Stimulated activated naive B cell treated with anti-CD40 and anti-IgM and Interleukin-4, amounts not matched to agents 10 μg/mL and 1 μg/mL and 100 μg/mL, for 72 hours (primary cell): ENCODE data around the gene ARCN1.

ENCODE experiments used
- ATAC-seq, 2 donors: fragments of 150-1000 bp; cut with Tn5 transposase; replicated peaks; 2 replicates each; pipeline ENCODE4 v1.10.0; 2021; ENCODE audit warnings: moderate library complexity in 1 of 2
- DNase-seq: peaks from one replicate; pipeline ENCODE4 v3.0.0; 2021
- H3K27ac Mint-ChIP-seq: one replicate; pipeline ENCODE4 v1.8.0; 2022; ENCODE audit warnings: mild to moderate bottlenecking, mixed read lengths
- H3K27me3 Mint-ChIP-seq, 2 donors: one replicate each; pipeline ENCODE4 v1.8.0; 2022; ENCODE audit warnings: mixed read lengths in 2 of 2
- H3K36me3 Mint-ChIP-seq, 2 donors: one replicate each; pipeline ENCODE4 v1.8.0; 2022; ENCODE audit warnings: mixed read lengths in 2 of 2, mild to moderate bottlenecking in 1 of 2
- H3K4me1 Mint-ChIP-seq, 2 donors: one replicate each; pipeline ENCODE4 v1.8.0; 2022; ENCODE audit warnings: mixed read lengths in 2 of 2, mild to moderate bottlenecking in 1 of 2
- H3K4me3 Mint-ChIP-seq, 2 donors: one replicate each; pipeline ENCODE4 v1.8.0; 2022; ENCODE audit warnings: mild to moderate bottlenecking in 2 of 2, mixed read lengths in 2 of 2, moderate library complexity in 1 of 2
- H3K9me3 Mint-ChIP-seq, 2 donors: one replicate each; pipeline ENCODE4 v1.8.0; 2022; ENCODE audit warnings: mixed read lengths in 2 of 2, mild to moderate bottlenecking in 1 of 2

Gene ARCN1

DNA sequence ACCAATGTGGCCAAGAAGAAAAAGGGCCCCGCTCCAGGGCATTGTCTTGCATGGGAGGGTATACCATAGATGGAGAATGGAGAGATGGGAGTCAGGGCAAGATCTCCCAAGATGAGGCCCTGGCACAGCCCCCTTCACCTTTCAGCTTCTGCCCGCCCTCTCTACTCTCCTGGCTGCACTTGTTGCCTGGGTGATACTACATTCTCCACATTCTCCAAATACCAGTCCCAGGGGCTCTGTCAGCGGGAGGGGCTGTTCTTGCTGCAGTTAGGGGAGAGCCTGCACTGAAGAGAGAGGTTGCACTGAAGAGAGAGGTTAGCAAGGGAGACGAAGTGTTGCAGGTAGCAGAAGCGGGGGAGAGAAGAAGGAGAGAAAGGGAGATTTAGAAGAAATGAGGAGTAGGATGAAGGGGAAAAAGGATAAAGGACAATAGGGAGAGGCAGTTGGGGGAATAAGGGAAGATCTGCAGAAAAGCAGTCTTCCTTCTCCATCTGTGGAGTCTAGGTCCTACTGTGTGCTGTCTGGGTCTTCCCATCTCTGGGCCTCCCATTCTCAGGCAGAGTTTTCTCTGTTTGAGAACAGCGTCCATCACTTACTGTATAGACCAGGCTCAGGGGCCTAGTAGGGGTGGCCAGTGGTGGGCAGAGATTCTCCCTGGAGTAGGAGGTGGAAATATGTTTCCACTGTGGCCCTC, 43.2 kb downstream of the ARCN1 start:
- no peak for DNase-seq
- Mint-ChIP-seq H3K4me3 (no peak overlapping the region), H3K9me3 (no peaks in the 10 kb centered on the region), H3K27ac (peak overlapping the region; percentile 38), H3K27me3 (peaks cover 39 to 47% of the 10 kb centered on the region in 2 donors), H3K4me1 (peaks cover 7 to 13% of the 10 kb centered on the region in 2 donors), H3K36me3 (peaks cover 0 to 7% of the 10 kb centered on the region in 2 donors)
- no peak for ATAC-seq

DNA sequence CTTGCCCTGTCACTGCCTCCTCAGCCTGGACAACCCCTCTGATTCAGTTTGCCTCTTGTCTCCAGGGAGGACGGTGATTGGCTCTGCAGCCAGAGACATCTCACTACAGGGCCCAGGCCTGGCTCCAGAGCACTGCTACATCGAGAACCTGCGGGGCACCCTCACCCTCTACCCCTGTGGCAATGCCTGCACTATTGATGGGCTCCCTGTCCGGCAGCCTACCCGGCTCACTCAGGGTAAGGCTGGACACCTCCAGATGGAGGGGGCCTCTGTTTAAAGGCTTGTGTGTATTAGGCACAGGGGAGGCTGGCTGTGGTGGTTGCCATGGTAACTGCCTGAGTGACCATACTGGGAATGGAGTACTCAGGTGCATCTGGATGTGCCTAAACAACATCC, 43.8 kb downstream of the ARCN1 start:
- no peak overlapping the region for H3K27ac Mint-ChIP-seq
- ATAC-seq (no peak), DNase-seq (no peak)
- H3K36me3 Mint-ChIP-seq, result peaks cover 0 to 7% of the 10 kb centered on the region in 2 donors
- H3K4me3 Mint-ChIP-seq, result no peak overlapping the region
- H3K4me1 Mint-ChIP-seq, result peaks cover 10 to 15% of the 10 kb centered on the region in 2 donors
- H3K27me3 Mint-ChIP-seq, result peaks cover 44 to 52% of the 10 kb centered on the region in 2 donors
- H3K9me3 Mint-ChIP-seq, result no peaks in the 10 kb centered on the region

DNA sequence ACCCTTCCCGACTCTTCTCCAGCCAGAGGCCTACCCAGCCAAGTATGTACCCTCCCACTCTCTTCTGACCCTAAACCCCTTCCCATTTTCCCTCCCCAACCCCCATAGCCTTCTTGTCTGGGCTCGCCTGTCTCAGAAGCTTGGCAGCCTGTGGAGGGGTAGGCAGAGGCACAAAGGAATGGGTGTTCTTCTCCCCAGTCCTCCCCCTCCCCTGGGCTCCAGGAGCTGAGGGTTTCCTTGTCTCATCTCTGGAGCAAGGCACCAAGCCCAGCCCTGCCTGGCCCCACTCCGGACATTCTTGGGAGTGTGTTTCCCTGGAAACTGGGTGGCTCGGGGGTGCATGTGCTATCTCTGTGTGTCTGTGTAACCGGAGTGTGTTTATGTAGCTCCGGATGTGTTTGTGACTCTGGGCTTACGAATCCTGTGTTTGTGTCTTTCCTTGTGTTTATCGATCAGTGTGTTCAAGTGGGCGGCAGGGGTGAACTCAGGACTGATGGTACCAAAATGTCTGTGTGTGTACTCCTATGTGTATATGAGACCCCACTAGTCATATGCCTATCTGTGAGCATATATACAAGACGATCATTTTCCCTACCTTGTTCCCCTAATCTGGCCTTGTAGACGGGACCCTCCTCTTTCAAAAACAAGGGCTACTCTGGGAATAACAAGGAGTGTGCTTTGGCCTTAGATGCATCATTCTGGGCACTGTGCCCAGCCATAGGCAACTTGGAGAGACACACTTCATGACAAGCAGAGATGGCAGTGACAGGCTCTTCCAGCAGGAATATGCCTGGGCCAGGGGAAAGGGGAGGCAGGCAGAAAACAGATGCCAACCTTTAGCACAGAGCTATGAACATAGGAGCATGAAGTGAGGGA, 46.1 kb downstream of the ARCN1 start:
- Mint-ChIP-seq H3K36me3 (peaks cover 0 to 7% of the 10 kb centered on the region in 2 donors), H3K9me3 (no peaks in the 10 kb centered on the region), H3K4me3 (no peak overlapping the region), H3K4me1 (peaks cover 7 to 19% of the 10 kb centered on the region in 2 donors), H3K27me3 (peaks cover 47 to 53% of the 10 kb centered on the region in 2 donors), H3K27ac (no peak overlapping the region)
- ATAC-seq, result no peak
- DNase-seq, result no peak

DNA sequence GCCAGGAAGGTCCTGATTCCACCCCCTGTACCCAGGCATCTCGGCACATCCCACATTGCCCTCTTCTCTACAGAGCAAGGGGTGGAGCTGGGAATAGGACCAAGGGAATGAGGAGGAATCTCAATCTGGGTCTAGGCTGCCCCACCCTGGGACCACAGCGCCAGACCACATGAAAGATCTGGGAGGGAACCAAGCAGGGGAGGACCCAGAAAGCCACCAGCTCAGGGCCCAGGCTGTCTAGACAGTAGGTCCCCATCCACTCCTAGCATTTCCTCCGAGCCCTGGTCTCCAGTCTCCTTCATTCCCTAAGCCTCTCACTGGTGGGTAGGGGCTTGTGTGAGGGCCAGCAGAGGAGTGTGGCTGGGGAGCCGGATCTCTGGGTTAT, 46.8 kb downstream of the ARCN1 start:
- no peak overlapping the region for H3K4me3 Mint-ChIP-seq
- H3K9me3 Mint-ChIP-seq, result no peaks in the 10 kb centered on the region
- H3K27ac Mint-ChIP-seq, result no peak overlapping the region
- H3K27me3 Mint-ChIP-seq, result peaks cover 40 to 47% of the 10 kb centered on the region in 2 donors
- H3K4me1 Mint-ChIP-seq, result peaks cover 7 to 19% of the 10 kb centered on the region in 2 donors
- DNase-seq (no peak), ATAC-seq (no peak)
- peaks cover 0 to 7% of the 10 kb centered on the region in 2 donors for H3K36me3 Mint-ChIP-seq

DNA sequence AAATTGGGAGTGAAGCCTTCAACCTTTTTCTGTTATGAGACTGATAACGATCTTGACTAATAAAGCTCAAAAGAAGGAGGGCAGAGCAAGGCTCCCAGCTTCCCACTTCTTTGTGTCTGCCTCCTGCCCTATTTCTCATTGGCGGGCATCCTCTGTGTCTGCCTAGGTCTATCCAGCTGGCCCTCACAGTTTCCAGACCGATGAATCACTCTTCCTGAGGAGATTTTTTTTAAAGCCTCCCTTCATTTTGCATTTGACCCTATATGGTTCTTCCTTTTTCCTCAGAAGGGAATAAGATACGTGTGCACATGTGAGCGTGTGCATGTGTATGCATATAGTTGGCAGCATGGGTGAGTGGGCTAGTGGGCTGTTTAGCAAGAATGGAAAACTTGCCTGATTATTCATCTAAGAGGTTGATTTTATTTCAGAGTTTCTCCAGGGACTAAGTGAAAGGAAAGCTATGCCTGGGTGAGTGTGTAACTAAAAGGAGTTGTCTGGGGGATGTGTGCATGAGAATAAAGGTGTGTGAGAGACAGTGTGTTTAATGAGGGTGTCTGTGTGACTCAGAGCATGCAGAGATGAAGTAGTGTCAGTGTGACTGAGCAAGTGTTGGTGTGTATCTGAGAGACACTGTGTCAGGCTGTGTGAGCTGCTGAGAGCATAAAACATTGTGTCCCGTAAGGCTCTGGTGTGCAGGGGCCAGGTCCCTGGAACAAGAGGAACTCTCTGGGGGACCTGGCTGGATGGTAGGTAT, 47.4 kb downstream of the ARCN1 start:
- H3K9me3 Mint-ChIP-seq, result no peaks in the 10 kb centered on the region
- peaks cover 0 to 7% of the 10 kb centered on the region in 2 donors for H3K36me3 Mint-ChIP-seq
- DNase-seq (no peak), ATAC-seq (no peak)
- peaks cover 7 to 19% of the 10 kb centered on the region in 2 donors for H3K4me1 Mint-ChIP-seq
- H3K4me3 Mint-ChIP-seq, result no peak overlapping the region
- H3K27me3 Mint-ChIP-seq, result peaks cover 34 to 43% of the 10 kb centered on the region in 2 donors
- no peak overlapping the region for H3K27ac Mint-ChIP-seq

DNA sequence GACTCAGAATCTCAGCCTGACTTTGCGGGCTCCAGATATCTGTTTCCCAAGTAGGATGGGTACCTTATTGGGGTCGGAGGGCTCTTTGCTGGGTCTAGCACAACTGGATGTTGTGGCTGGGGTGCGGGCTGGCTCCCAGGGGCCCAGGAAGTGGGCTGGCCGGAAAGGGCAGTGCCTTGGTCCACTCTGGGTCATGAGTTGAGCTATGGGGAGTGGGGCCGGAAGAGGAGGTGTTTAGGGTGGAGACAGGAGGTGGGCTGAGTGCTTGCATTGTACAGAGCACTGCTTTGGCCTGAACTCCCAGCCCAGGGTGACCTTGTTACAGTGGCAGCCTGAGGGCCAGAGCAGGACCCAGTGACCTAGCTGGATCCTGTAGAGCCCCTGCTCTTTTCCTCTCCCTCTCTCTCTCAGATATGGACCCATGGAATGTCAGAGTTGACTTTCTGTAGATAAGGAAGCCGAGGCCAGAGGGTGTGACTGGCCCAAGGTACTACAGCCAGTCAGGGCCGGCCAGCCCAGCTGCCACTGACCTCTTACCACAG, 48.4 kb downstream of the ARCN1 start:
- peaks cover 0 to 7% of the 10 kb centered on the region in 2 donors for H3K36me3 Mint-ChIP-seq
- peak overlapping the region; percentile 80 for H3K4me3 Mint-ChIP-seq
- H3K9me3 Mint-ChIP-seq, result no peaks in the 10 kb centered on the region
- DNase-seq (no peak), ATAC-seq (no peak)
- H3K27me3 Mint-ChIP-seq, result peaks cover 32 to 36% of the 10 kb centered on the region in 2 donors
- peaks cover 7 to 19% of the 10 kb centered on the region in 2 donors for H3K4me1 Mint-ChIP-seq
- no peak overlapping the region for H3K27ac Mint-ChIP-seq

DNA sequence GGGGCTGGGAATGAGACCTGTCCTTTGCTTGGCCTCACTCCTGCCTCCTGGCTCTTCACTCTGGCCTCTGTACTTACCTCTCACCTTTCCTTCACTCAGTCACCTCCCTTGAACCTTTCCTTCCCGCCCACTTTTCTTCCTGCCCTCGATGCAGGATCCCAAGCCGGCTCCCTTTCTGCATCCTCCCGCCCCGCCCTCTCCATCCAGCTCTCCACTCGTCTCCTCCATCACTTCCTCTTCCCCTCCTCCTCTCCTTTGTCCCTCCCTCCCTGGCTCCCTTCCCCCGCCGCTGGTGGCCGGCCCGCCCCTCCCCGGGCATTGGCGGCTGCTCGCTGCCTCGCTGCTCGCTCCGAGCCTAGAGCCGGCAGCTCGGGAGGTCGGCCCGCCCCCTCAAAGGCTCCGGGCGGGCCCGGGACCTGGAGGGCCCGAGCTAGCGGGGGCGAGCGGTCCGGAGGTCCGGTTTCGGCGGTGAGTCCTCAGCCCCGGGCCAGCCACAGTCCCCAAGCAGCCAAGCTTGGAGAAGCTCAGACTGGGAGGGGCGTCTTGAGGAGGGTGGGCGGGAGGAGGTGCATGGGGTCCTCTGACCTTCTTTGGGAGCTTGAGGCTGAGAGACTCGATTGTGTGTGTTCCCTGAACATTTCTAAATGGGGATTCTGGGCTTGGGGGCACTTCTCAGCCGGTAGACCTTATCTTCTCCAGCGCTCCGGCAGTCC, 49.0 kb downstream of the ARCN1 start:
- DNase-seq, result no peak
- Mint-ChIP-seq H3K27ac (peak overlapping the region; percentile 37), H3K9me3 (no peaks in the 10 kb centered on the region), H3K4me1 (peaks cover 7 to 19% of the 10 kb centered on the region in 2 donors), H3K4me3 (peak overlapping the region; percentile 80), H3K27me3 (peaks cover 30 to 31% of the 10 kb centered on the region in 2 donors), H3K36me3 (peaks cover 0 to 7% of the 10 kb centered on the region in 2 donors)
- peak; percentile 64 to 68 for ATAC-seq

DNA sequence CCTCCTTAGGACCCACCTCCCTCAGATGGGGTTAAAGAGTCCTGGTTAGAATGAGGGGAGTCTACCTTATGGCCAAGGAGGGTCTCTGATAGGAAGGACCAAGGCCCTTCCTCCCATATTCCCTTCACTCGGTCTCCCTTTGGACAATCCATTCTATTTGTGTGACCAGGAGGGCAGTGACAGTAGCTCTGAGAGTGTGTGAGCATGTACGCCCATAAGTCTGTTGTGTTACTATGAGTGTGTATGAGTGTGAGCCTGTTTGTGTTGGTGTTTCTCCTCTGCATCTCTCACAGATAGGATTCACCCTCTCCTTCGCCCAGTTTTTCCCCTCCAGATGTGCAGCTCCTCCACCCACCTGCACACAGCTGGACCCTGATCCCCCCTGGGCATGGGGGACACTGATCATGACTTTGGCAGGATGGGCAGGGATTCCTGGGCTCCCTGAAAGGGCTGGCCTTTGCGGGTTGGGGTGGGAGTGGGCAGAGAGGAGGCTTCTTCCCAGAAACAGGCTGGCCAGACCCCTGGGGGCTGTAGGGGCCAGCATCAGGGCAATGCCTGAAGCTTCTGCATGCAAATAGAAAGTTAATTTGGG, 49.7 kb downstream of the ARCN1 start:
- ATAC-seq (no peak), DNase-seq (no peak)
- Mint-ChIP-seq H3K27ac (no peak overlapping the region), H3K4me3 (peak overlapping the region; percentile 39 to 80), H3K4me1 (peaks cover 7 to 19% of the 10 kb centered on the region in 2 donors), H3K36me3 (peaks cover 0 to 4% of the 10 kb centered on the region in 2 donors), H3K9me3 (no peaks in the 10 kb centered on the region), H3K27me3 (peaks cover 26 to 28% of the 10 kb centered on the region in 2 donors)

DNA sequence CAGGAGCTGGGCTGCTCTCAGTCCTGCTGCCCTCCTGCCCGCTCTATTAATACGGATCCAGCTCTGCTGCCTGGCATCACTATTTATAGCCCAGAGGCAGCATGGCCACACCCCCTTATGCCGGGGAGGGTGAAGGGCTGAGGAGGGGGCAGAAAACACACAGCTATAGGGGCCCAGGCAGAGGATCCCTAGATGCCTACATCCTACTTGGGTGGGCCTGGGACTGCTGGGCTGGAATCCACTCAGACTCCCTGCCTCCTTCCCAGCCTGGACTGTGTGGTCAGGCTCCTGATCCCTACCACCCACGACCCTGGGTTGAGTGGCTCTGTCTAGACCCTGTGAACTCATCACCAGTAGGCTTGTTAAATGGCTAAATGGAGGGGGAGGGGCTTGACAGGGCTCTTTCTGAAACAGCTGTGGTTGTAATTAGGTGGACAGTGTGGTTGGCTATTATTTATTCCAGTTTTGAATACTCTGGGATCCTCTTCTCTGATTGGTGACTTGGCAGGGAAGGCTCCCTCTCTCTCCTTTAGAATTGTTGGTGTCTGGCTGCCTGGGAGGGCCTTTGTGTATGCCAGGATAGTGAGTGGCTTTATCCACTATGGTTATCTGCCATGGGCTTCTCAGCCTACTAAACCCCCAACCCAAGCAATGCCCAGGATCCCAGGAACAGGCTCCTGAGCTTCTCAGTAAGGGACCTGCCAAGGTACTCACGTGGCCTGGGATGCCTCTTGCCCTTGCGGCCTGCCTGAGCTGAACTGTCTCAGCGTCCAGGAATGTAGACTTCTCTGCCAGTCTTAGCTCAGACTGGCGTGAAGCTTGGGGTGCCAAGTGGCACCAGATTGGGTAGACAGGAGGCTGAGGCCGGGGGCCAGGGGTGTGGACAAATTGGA, 50.4 kb downstream of the ARCN1 start:
- no peak overlapping the region for H3K4me3 Mint-ChIP-seq
- DNase-seq (no peak), ATAC-seq (no peak)
- peaks cover 7 to 19% of the 10 kb centered on the region in 2 donors for H3K4me1 Mint-ChIP-seq
- peaks cover 0 to 4% of the 10 kb centered on the region in 2 donors for H3K36me3 Mint-ChIP-seq
- H3K27ac Mint-ChIP-seq, result peak overlapping the region; percentile 87
- no peaks in the 10 kb centered on the region for H3K9me3 Mint-ChIP-seq
- peaks cover 26 to 28% of the 10 kb centered on the region in 2 donors for H3K27me3 Mint-ChIP-seq

DNA sequence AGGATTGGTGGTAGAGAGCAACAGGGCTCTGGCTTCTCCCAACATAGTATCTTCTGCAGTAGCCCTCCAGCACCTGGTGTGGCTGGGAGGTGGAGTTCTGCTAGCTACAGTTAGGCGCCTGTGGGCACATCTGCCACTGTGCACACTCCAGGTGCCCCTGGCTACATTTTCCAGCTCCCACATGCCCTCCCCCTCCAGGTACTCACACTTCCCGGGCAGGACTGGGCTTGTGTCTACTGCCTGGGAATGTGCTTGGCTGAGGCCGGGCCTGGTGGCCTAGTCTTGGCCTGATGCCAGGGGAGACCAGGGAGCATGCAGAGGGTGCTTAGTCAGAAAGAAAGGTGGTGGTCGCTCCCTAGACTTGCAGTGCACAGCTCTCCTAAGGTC, 51.1 kb downstream of the ARCN1 start:
- Mint-ChIP-seq H3K27me3 (peaks cover 26 to 27% of the 10 kb centered on the region in 2 donors), H3K4me3 (no peak overlapping the region), H3K4me1 (peaks cover 7 to 19% of the 10 kb centered on the region in 2 donors), H3K27ac (peak overlapping the region; percentile 87), H3K9me3 (no peaks in the 10 kb centered on the region), H3K36me3 (peaks cover 0 to 3% of the 10 kb centered on the region in 2 donors)
- DNase-seq (no peak), ATAC-seq (no peak)

DNA sequence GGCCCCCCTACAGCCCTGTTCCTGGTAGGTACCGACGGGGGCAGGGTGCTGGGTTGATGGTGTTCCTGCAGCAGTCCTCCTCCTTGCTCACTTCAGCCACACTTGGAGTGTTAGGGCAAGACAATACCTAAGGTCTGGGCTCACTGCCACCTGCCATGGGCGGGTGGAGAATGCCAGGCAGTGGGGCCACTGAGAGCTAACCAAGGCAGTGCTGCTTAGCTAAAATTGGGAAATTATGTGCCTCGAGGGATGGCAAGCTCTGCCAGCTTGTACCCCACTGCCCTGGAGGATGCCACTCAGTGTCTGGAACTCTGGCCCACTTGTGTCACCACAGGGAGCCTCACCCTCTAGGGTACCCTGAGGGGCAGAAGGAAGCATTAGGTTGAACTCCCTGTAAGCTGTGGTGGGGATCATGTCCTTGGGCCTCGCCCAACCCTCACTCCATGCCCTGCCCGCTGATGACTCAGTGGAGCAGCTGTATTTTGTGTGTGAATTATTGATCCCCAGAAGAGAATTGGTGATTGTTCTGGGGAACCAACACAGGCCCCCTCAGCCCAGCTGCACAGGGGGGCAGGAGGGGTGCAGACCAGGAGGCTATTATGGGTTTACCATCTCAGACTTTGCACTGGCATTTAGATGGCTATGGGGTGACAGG, 53.0 kb downstream of the ARCN1 start:
- ATAC-seq (no peak), DNase-seq (no peak)
- no peaks in the 10 kb centered on the region for H3K9me3 Mint-ChIP-seq
- peaks cover 16 to 26% of the 10 kb centered on the region in 2 donors for H3K27me3 Mint-ChIP-seq
- H3K4me1 Mint-ChIP-seq, result peaks cover 4 to 14% of the 10 kb centered on the region in 2 donors
- H3K4me3 Mint-ChIP-seq, result no peak overlapping the region
- H3K36me3 Mint-ChIP-seq, result no peaks in the 10 kb centered on the region
- H3K27ac Mint-ChIP-seq, result no peak overlapping the region

DNA sequence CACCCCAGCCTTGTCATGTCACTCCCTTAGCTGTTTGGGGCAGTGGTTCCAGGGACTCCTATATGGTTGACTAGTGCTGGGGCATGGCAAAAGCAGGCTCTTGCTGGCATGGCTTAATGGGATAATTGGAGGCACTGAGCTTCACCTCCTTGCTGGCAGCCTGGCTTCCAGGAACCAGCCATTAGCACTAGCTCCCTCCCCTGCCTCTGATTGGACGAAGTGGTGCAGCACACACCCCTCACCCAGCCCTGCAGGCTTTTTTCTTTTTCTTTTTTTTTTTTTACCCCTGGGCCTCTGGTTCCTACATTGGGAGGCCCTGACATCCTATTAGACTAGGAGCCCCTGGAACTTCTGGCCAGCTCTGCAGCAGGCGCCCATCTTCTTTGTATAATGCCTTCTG, 53.8 kb downstream of the ARCN1 start:
- peaks cover 1 to 10% of the 10 kb centered on the region in 2 donors for H3K4me1 Mint-ChIP-seq
- H3K36me3 Mint-ChIP-seq, result no peaks in the 10 kb centered on the region
- no peak overlapping the region for H3K4me3 Mint-ChIP-seq
- H3K9me3 Mint-ChIP-seq, result no peaks in the 10 kb centered on the region
- no peak overlapping the region for H3K27ac Mint-ChIP-seq
- H3K27me3 Mint-ChIP-seq, result peaks cover 8 to 18% of the 10 kb centered on the region in 2 donors
- ATAC-seq (no peak), DNase-seq (no peak)
